GM18858 (cell line): ENCODE results near the gene ATL3.
"Not testable (repeated sequence)": the region's sequence is repeated elsewhere in the genome, so short reads cannot be mapped to it uniquely, and the experiment has no call there.

Source experiments
- ATAC-seq: cut with Tn5 transposase; IDR thresholded peaks from one replicate; pipeline ENCODE4 v1.9.1; 2021; ENCODE audit not compliant: unreplicated experiment

ATL3 gene

DNA sequence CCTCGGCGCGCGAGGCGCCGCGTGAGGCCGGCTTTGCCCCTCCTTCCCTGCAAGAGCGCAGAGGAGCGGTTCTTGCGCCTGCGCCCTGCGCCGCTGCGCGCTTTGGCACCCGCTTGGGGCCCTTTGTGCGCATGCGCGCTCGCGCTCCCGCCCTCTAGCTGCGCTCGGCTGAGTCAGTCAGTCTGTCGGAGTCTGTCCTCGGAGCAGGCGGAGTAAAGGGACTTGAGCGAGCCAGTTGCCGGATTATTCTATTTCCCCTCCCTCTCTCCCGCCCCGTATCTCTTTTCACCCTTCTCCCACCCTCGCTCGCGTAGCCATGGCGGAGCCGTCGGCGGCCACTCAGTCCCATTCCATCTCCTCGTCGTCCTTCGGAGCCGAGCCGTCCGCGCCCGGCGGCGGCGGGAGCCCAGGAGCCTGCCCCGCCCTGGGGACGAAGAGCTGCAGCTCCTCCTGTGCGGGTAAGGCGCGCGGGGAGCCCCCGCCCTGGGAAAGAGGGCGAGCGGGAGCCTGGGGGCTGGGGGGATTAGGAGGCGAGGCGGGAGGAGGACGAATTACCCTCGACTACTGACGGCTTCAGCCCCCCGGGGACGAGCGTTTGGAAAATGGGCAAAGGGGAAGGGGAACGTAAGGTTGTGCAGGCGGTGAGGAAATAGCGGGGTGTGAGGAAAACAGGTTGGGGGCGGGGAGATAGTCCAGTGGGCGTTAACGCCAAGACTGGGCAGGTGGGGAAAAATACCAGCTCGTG, 10.3 kb upstream of the ATL3 start, which contains the start of gene RTN3:
Gene RTN3, plus strand, starts transcription at position 180 of the 745 bp plus-strand sequence. Its CDS starts 137 bp downstream, at position 317.
- ATAC-seq, result peak; percentile 83

DNA sequence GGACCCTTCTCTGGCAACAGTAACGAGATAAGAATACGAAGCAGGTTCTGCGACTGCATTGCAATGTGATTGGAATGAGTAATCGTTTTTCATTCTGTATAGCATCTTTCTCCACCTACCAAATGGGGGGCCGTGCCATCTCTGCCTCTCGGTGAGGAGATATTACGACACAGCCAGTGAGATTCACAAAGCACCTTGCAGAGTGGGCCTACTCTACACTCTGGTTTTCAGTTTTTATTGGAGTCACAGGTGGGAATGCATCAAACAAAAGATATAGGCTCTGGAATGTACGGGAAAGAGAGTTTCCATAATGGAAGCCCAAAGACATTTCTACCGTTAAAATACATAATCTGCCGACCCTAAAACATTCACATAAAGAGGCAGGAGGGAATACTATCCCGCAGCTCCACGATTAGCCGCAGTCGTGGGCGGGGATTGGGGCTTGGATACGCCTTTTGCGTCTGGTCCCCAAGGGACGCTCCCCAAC, 9.7 kb upstream of the ATL3 start:
- no peak for ATAC-seq

DNA sequence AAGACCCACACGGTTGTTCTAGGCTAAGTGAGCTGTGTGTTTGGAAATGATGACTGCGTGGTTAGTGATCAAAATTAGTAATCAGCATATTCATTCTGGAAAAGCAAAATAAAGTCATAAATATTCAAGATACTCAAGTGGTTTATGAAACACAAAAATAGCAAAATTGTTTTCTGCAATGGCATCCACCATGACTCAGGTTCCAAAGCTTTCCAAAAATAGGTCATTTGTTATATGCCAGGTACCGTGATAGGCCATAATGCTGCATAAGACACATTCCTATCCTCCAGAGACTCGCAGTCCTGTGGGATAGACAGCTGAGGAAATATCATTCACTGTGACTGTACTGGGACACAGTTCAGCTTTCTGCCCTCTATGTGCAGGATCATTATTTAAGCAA, 2.4 kb upstream of the ATL3 start:
- ATAC-seq, result no peak

DNA sequence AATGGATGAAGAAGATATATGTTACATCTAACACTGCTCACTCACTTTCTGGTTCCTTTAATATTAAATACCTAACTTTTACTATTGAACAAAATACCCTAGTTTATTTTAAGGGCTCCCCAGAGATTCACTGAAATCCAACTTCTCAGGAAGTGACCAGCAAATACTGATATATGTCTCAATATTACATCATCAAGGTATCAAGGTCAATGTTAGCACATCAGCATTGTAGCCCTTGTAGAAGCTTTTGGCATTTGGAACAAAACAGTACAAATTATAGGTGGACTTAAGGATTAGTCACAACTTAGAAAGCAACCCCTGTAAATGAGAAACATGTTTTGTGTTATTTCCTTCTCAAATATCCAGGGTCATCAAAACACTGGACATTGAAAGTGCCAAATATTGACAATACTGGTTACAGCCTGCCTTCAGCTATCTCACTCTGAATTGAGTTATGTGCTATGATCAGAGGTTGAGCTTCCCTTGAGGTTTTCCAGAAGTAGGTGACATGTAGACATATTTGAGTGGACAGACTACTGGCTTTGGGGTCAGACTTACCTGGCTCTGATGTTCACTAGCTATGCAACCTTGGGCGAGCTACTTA, 1.9 kb upstream of the ATL3 start:
- ATAC-seq, result no peak

DNA sequence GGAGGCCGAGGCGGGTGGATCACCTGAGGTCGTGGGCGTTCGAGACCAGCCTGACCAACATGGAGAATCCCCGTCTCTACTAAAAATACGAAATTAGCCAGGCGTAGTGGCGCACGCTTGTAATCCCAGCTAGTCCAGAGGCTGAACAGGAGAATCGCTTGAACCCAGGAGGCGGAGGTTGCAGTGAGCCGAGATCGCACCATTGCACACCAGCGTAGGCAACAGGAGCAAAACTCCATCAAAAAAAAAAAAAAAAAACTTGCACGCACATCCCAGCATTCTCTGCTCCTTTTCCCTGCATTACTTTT, 934 bp upstream of the ATL3 start:
- no peak for ATAC-seq

DNA sequence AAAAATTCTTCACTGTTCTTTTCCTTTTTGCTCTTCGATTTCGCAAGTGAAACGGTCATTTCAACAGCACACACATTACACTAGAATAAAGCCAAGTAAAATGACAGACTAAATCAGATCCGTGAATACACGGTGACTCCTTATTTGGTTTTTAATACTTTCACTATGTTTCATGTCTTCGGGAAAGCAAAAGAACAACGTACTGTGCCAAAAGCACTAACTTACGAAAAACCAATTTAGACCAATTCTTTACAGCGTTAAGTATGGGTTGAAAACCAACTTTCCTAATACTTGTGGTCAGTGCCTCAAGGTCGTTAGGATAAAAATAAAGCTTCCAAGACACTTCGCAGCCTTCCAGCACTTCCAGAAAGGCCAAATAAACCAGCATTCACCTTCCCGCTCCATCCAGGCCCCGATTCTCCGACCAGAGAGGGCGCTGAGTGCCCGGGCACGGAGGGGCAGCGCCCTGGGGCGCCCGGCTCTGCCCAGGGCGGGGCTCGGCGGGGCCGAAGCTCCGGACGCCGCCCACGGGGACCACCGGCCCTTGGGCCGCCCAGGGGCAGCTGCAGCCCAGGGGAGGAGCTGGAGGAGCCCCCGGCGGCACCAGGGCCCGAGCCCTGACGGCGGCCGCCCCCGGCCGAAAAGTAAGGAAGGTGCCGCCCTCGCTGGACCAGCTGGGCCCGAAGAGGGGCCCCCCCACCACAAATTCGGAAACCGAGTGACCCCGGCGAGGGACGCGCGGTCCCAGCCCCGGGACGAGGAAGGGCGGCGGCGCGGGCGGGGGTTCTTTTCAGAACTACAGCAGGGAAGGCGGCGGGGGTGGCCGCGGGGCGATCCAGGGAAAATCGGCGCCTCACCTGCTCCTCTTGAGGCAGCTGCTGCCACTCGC, 499 bp downstream of the ATL3 start:
- peak; percentile 13 for ATAC-seq

DNA sequence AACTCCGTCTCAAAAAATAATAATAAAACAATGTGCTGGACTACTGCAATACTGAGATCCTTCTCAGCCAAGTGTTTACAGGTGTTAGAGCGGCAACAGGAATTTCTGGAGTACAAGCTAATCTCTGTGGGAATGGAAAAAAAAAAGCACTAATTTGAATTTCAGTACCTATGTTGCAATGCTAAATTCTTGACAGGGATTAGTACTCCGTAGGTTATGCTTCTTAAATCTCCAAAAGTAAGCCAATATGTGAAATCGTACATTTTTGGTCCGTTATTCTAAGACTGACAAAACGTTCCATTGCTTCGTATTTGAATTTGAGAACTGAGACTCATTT, 1.1 kb downstream of the ATL3 start:
- ATAC-seq, result no peak

DNA sequence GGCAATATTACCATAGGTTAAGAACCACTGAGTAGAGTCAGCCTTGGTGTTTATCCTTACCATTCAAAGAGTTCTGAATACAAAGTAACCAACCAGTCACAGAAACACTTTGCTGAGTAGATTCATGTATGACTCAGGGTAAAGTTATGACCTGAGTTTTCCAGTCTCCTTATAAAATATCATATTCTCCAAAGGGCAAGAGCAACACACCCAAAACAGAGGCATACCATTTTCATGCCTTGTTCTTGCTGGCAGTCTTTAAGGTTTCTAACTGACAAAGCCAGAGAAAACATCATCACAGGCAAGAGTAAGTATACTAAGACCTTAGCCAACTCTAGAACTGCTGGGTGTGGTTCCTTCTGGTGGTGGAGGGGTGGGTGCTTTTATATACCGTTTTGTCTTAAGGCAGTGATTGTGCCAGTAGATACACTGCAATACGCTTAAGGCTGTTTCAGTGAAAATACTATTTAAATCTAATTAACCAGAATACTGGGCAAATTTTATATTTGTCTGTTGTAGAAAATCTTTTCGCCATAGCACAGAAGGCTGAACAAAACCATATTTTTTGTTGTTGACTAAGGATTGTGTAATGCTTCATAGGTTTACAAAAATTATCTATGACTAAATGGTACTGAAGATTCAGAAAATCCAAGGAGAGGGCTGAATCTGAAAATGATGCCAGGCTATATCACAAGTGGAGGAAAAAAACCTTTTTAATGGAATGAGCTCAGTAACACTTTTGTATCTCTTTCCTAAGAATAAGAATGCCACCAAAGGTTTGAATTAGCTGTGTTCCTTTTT, 3.0 kb downstream of the ATL3 start:
- no peak for ATAC-seq

DNA sequence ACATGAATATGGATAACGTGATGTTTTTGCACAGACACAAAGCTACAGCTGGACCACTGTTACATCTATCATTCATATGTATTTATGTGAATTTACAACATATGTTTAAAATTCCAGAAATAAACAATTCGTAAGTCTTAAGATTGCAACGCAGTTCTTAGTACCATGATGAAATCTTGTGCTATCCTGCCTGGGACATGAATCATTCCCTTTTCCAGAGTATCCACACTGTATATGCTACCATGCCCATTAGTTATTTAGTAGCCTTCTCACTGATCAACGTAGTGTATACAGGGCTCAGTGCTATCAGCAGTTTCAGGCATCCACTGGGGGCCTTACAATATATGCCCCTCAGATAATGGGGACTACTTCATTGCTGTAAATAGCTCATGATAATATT, 4.3 kb downstream of the ATL3 start:
- ATAC-seq, result no peak

DNA sequence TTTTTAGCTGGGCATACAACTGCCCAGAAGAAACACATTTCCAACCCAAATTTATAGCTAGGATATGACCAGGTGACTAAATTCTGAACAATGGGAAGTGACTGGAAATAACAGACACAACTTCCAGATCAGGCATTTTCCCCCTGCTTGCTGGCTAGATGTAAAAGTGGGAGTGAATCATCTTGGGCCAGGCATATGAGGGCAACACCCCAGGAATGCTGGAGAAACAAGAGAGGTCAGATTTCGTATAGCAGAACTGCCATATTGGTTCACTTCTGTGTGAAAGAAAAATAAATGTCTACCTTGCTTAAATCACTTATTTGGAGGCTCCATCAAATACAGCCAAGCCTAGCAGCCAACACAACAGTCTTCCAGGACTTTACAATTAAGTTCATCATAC, 7.4 kb downstream of the ATL3 start:
- no peak for ATAC-seq

DNA sequence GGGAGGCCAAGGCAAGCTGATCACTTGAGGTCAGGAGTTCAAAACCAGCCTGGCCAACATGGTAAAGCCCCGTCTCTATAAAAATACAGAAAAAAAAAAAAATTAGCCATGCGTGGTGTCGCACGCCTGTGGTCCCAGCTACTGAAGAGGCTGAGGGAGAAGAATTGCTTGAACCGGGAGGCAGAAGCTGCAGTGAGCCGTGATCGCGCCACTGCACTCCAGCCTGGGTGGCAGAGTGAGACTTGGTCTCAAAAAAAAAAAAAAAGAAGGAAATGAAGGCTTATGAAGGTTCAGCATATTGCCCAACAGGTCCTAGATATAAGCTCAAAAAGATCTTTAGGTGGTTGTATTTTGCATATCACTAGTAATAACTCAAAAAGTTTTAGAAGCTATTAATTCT, 10.2 kb downstream of the ATL3 start:
- ATAC-seq, result no peak

DNA sequence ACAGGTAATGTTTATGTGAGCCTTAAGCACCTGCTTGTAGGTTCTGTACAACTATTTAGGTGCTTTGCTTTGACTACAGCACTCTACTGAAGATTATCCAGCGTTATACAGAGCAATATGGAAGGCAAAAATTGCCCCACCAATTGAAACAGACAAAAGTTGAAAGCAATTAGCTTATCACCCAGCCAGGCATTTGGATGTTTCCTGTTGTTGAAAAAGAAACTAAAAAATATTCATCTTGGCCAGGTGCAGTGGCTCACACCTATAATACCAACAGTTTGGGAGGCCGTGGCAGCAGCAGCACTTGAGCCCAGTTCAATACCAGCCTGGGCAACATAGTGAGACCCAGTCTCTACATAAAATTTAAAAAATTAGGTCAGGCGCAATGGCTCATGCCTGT, 18.5 kb downstream of the ATL3 start:
- ATAC-seq, result no peak

DNA sequence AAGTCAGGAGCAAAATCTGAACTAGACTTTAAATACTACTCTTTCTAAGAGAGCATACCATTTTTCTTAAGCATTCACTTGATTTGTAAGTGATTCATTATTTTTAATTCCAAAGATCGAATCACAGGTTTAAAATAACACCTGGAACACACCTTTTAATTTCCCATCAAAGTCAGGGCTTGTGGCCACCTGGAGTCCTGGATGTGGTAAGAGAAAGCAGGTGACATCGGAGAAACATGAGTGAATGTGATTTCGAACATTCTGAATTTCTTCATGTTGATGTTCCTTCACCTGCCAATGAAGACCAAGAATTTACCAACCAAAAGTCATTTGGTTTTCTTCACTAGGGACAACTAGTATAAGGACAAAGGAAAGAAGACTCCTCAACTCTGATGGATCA, 28.0 kb downstream of the ATL3 start:
- ATAC-seq, result no peak

DNA sequence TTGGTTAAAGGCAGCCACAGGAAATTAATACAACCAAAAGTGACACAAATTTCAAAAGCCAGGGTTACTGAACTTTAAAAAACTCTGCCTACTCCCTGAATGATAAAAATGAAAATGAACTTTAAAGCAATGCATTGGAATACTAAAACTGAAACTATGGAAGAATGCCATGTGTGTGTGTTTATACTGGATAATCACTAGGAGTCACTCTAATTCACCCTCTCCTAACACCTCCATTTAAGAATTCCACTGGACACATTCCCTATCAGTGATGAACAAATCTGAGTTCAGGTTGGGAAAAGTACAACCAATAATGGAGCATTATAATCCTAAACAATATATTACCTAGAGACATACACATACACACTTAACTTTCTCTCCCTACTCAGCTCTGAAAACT, 29.4 kb downstream of the ATL3 start:
- ATAC-seq, result no peak

DNA sequence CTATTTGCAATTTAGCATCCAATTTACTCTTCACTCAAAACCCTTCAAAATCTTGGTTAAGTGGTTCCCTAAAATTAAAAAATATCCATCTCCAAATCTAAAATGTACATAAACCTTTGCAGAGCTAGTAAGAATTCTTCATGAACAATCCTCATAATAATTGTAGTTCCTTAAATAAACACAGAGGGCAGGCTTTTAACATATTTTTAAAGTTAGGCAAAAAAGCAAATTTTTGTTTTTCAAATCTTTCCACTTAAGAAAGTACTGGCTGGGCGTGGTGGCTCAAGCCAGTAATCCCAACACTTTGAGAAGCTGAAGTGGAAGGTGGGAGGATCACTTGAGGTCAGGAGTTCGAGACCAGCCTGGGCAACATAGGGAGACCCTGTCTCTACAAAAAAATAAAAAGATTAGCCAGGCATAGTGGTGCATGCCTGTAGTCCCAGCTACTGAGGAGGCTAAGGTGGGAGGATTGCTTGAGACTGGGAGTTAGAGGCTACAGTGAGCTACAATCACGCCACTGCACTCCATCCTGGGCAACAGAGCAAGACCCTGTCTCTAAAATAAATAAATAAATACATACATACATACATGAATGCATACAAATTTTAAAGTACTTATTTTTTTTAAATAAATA, 31.9 kb downstream of the ATL3 start:
- ATAC-seq, result no peak

DNA sequence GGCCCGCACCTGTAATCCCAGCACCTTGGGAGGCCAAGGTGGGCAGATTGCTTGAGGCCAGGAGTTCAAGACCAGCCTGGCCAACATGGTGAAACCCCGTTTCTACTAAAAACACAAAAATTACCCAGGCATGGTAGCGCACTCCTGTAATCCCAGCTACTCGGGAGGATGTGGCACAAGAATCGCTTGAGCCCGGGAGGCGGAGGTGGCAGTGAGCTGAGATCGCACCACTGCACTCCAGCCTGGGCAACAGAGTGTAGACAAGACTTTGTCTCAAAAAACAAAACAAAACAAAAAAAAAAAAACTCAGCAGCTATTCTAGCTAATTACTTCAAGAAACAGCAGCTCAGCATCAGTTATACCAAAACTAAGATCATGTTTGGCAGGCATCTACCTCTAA, 32.7 kb downstream of the ATL3 start:
- not testable (repeated sequence) for ATAC-seq

DNA sequence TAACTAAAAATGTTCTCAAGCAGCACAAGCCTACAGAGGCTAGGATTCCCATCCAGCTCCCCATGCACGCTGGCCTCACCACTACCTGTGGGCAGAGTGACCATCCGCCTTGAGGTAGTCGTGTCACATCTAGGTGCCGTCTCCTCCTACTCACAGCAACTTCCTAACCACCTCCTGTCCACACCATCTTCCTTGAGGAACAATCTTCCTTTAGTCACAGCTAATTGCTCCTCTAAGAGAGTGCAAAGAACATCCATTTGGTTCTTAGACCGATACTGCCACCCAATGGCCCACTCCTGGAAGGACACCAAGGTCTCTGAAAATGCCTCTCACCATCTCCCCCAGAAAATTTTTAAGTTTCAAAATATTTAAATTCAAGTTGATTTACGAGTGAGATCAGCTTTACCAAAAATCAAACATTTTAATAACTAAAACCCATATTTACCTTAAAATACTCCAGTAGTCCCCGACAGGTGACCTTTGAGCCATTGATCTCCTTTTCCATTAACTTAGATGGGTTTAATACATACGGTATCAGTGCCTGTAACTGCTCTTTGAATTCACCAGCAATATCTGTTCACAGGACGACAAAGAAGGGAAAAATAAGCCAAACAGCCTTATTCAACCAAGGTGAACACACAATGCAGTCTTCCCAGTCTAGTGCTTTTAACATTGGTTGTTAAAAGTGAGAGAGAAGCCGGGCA, 35.3 kb downstream of the ATL3 start:
- ATAC-seq, result no peak

DNA sequence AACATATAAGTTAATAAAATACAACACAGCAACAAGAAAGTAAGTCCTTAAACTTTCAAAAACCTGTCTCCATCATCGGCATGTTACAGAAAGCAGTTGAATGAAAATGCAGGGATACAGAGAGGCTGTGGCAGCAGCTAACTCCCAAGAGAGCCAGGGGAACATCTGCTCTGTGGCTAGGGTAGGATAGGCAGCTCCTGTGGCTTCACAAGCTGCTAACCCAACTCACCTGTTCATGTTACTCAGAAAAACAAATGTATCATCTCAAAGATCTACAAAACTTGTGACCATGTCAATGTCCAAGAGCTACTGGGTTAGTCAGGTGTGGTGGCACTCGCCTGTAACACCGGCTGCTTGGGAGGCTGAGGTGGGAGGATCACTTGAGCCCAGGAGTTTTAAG, 41.8 kb downstream of the ATL3 start:
- no peak for ATAC-seq

DNA sequence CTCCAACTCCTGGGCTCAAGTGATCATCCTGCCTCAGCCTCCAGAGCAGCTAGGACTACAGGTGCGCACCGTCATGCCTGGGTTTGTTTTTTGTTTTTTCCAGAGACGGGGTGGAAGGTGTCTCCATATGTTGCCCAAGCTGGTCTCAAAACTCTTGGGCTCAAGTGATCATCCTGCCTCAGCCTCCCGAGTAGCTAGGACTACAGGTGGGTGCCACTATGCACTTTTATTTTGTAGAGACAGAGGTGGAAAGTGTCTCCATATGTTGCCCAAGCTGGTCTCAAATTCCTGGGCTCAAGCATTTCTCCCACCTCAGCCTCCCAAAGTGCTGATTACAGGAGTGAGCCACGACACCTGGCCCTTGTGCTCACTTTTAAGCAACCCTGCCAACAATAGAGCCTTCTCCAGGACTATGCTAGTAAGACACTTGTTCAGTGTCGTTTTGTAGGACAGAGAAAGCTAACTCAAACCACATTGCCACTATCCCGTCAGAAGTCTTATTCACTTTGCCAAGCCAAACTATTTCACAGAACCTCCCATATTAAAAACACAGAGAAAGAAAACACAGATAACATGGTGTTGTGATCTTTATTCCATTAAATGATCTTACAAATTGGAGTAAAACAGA, 47.5 kb downstream of the ATL3 start:
- no peak for ATAC-seq

DNA sequence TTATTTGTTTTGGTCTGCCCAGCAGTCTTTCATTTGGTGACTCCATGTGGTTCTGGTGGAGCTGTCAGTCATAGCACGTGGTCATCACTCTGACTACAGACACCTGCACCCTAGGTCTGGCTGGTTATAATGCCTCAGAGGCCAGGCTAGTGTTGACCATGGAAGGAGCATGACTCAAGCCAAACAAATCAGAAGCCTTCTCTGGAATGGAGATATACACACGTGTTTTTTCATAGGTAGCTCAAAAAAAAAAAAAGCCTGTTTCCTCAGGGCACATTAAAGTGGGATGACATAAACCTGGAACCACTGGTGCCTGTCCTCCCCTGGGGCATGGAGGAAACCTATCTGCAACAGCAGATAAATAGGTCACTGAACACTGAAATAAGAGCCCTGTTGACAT, 48.9 kb downstream of the ATL3 start:
- ATAC-seq, result no peak
